GM19099 (cell line): ENCODE data around the gene ZNF440.
A peak's percentile ranks its signal among the peaks of the same experiment; 100 is the strongest.

ENCODE experiments used
- POLR2A ChIP-seq: IDR thresholded peaks from 3 replicates; pipeline ENCODE4 v1.6.1; 2011; ENCODE audit warnings: low read depth; ENCODE audit not compliant: insufficient read length; ENCODE audit errors: extremely low read depth

Gene ZNF440

GRCh38 chr19:11806354-11807098 lies 7.5 kb upstream of the ZNF440 start:
- no peak for TF ChIP-seq POLR2A

- TF ChIP-seq POLR2A = no peak
These were observed 7.0 kb upstream of the ZNF440 start for GRCh38 chr19:11807099-11807380.

- TF ChIP-seq POLR2A = no peak
These were observed 407 bp upstream of the ZNF440 start for GRCh38 chr19:11813703-11814028.

GRCh38 chr19:11814700-11815035 lies 595 bp downstream of the ZNF440 start:
- TF ChIP-seq POLR2A = no peak

GRCh38 chr19:11821474-11822109 lies 7.5 kb downstream of the ZNF440 start:
- TF ChIP-seq POLR2A = no peak

- no peak for TF ChIP-seq POLR2A
These were observed 18.3 kb downstream of the ZNF440 start for GRCh38 chr19:11832253-11832912.

- no peak for TF ChIP-seq POLR2A
These were observed 19.5 kb downstream of the ZNF440 start for GRCh38 chr19:11833541-11833940.

- TF ChIP-seq POLR2A = no peak
These were observed 29.6 kb downstream of the ZNF440 start for GRCh38 chr19:11843722-11844121.

- no peak for TF ChIP-seq POLR2A
These were observed 34.1 kb downstream of the ZNF440 start for GRCh38 chr19:11848200-11848593.

- TF ChIP-seq POLR2A = peak; percentile 45
These were observed 34.8 kb downstream of the ZNF440 start, which contains the start of gene ZNF439 for GRCh38 chr19:11848594-11849469. TSS of gene ZNF439 (plus strand) at chr19:11848726. CDS start at chr19:11848868, 142 bp downstream.

GRCh38 chr19:11853358-11853757 lies 39.3 kb downstream of the ZNF440 start:
- no peak for TF ChIP-seq POLR2A

GRCh38 chr19:11856596-11857250 lies 42.6 kb downstream of the ZNF440 start:
- TF ChIP-seq POLR2A = no peak

- no peak for TF ChIP-seq POLR2A
These were observed 46.6 kb downstream of the ZNF440 start for GRCh38 chr19:11860721-11861120.

- TF ChIP-seq POLR2A = no peak
These were observed 47.2 kb downstream of the ZNF440 start for GRCh38 chr19:11861301-11861700.

- TF ChIP-seq POLR2A = no peak
These were observed 54.1 kb downstream of the ZNF440 start for GRCh38 chr19:11868188-11868587.
